Ishikawa (cell line): ENCODE results near the gene IDH3B.
A peak's percentile ranks its signal among the peaks of the same experiment; 100 is the strongest.

Experiments used
- CEBPB ChIP-seq: IDR thresholded peaks from 2 replicates; pipeline ENCODE4 v1.6.1; 2012
- CREB1 ChIP-seq: IDR thresholded peaks from 2 replicates; pipeline ENCODE4 v1.6.1; 2012; ENCODE audit warnings: low read depth
- EGR1 ChIP-seq: IDR thresholded peaks from 2 replicates; pipeline ENCODE4 v1.6.1; 2012
- EP300 ChIP-seq: IDR thresholded peaks from 2 replicates; pipeline ENCODE4 v1.6.1; 2012; ENCODE audit warnings: borderline replicate concordance
- FOXM1 ChIP-seq: IDR thresholded peaks from 2 replicates; pipeline ENCODE4 v1.6.1; 2012; ENCODE audit warnings: low read depth, borderline replicate concordance
- MAX ChIP-seq: IDR thresholded peaks from 2 replicates; pipeline ENCODE4 v1.6.1; 2012
- NFIC ChIP-seq: IDR thresholded peaks from 2 replicates; pipeline ENCODE4 v1.6.1; 2012
- RAD21 ChIP-seq: IDR thresholded peaks from 2 replicates; pipeline ENCODE4 v1.6.1; 2012; ENCODE audit warnings: low read depth
- REST ChIP-seq: IDR thresholded peaks from 2 replicates; pipeline ENCODE4 v1.6.1; 2012; ENCODE audit warnings: low read depth, mild to moderate bottlenecking
- TAF1 ChIP-seq: IDR thresholded peaks from 2 replicates; pipeline ENCODE4 v1.6.1; 2012; ENCODE audit warnings: low read depth, mild to moderate bottlenecking
- TCF12 ChIP-seq: IDR thresholded peaks from 2 replicates; pipeline ENCODE4 v1.6.1; 2012; ENCODE audit warnings: low read depth
- TEAD4 ChIP-seq: IDR thresholded peaks from 2 replicates; pipeline ENCODE4 v1.6.1; 2012
- USF1 ChIP-seq: IDR thresholded peaks from 2 replicates; pipeline ENCODE4 v1.6.1; 2012
- YY1 ChIP-seq: IDR thresholded peaks from 2 replicates; pipeline ENCODE4 v1.6.1; 2012; ENCODE audit warnings: low read depth
- ZBTB7A ChIP-seq: IDR thresholded peaks from 2 replicates; pipeline ENCODE4 v1.6.1; 2012; ENCODE audit warnings: low read depth

IDH3B gene

GRCh38 chr20:2663887-2664719, at the start of gene IDH3B:
Gene IDH3B, minus strand, starts transcription at chr20:2664216. Its CDS starts 28 bp downstream, at chr20:2664188.
- no peak for TF ChIP-seq FOXM1
- no peak for TF ChIP-seq ZBTB7A
- peak; percentile 61 for TF ChIP-seq NFIC
- peak; percentile 23; the same call in 1 of the 2 replicates for TF ChIP-seq EP300
- peak; percentile 33; the same call in 1 of the 2 replicates for TF ChIP-seq EGR1
- no peak for TF ChIP-seq REST
- TF ChIP-seq TEAD4, result peak; percentile 81
- TF ChIP-seq CREB1, result peak; percentile 96
- TF ChIP-seq CEBPB, result no peak
- TF ChIP-seq TAF1, result peak; percentile 96
- no peak for TF ChIP-seq RAD21
- TF ChIP-seq TCF12, result peak; percentile 76; the same call in 1 of the 2 replicates
- peak; percentile 98 for TF ChIP-seq YY1
- TF ChIP-seq MAX, result peak; percentile 86
- TF ChIP-seq USF1, result peak; percentile 49

GRCh38 chr20:2713285-2713684, 49.3 kb upstream of the IDH3B start:
- peak; percentile 58 for TF ChIP-seq RAD21
- peak; percentile 11; the same call in 1 of the 2 replicates for TF ChIP-seq USF1
- no peak for TF ChIP-seq MAX
- no peak for TF ChIP-seq EP300

GRCh38 chr20:2709205-2709981, 45.4 kb upstream of the IDH3B start:
- TF ChIP-seq EGR1 (no peak), TCF12 (no peak), TAF1 (no peak), USF1 (no peak), EP300 (no peak), MAX (no peak), CEBPB (no peak), CREB1 (no peak), REST (no peak), YY1 (no peak), TEAD4 (no peak), ZBTB7A (no peak), RAD21 (no peak), NFIC (no peak), FOXM1 (no peak)

GRCh38 chr20:2708665-2709064, 44.6 kb upstream of the IDH3B start:
- no peak for TF ChIP-seq EGR1
- no peak for TF ChIP-seq USF1
